Activated effector memory CD4-positive, alpha-beta T cell treated with Interleukin-2 at 50 U/mL for 16 hours (primary cell): ENCODE data around the gene ITGB4.

Source experiments
- DNase-seq: peaks from one replicate; pipeline ENCODE4 v3.0.0-alpha.2; 2020

ITGB4 gene

DNA sequence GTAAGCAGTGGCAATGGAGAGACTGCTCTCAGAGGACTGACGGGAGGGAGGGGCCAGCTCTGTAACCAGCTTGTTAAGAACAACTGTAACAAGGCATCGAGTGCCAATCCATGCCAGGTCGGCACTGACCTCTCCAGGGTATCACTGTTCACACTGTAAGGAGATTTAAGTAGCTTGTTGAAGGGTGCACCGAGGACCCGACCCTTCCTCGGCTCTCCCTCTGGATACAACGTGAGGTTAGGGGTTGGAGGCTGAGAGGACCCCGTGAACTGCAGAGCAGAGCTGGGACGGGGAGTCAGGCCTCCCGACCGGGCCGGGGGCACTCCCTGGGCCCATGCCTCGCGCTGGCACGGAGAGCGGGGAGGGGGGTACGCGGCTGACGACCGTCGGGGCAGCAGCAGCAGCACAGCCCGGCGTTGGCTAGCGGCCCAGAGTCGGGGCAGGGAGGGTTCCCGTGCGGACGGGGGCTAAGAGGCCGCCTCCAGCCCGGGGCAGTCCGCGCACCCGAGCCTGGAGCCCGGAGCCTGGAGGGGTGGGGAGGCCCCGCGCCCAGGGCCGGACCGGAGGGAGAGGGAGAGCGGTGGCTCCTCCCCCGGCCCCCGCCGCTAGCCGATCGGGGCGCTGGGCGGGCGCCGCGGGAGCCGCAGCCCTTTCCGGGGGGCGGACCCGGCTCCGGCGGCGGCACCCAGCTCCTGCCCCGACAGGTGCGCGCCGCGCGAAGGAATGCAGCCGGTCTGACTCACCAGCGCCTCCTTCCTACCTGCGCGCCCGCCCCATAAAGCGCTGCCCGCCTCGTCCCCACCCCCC is at the start of gene ITGB4:
TSS of gene ITGB4 (plus strand) at position 804 of the 807 bp plus-strand sequence. CDS start 3,245 bp downstream, outside the sequence.
- peak; percentile 59 for DNase-seq

DNA sequence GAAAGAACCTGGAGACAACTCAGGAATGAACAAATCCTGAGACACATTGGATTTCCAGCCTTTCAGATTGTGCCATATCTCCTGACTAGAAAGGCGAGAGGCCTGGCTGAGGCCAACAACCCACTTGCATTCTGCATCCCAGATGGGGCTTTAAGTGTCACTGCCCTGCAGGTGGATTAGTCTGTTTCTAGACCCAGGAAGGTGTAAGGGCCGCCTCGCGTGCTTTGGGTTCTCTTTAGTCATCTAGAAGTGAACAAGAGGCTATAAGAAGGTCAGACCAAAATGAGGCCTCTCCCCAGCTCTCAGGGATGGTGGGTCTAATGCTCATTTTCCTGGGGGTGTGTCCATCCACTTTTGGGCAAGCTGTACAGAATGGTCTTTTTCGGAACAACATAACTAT is 49.2 kb upstream of the ITGB4 start:
- no peak for DNase-seq

- DNase-seq, result no peak
These were observed 47.8 kb upstream of the ITGB4 start for GRCh38 chr17:75673487-75673886.

- no peak for DNase-seq
These were observed 44.8 kb upstream of the ITGB4 start for GRCh38 chr17:75676461-75676860.

DNA sequence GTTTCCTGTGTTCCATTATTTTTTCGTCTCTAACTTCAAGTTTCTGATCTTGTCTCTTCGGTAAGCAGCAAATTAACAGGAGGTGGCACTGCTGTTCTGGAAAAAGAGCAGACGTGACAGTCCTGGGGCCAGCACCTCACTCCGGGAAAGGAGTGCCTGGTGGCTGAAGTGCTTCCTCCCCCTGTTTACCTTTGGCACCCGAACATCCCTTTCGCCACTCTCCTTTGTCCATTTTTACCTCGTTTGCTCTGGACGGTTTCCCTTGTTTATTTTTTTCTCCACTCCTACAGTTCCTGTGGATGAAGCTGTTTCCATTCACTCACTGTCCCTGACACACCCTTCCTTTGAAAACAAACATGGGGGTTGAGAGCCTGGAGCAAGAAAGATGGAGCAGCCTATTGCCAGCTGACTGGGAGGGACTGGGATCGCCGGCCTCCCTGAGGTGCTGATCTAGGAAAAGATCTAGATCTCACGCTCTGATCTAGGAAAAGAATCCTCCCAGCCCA is 41.5 kb upstream of the ITGB4 start:
- DNase-seq, result no peak

DNA sequence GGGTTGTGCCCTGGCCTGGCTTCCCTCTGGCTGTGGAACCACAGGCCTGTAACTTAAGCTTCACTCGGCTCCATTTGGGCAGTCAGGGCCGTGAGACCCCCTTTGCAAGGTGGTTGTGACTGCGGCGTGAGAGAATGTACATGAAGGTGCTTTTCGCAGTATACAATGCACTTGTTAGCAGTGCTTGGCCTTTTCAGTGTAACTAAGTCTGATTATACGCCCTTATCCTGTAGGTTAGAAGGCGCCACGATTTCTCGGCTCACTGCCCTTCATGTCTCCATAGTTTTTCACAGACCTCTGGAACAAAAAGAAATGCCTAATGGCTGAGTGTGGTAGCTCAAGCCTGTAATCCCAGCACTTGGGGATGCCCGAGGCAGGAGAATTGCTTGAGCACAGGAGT is 40.8 kb upstream of the ITGB4 start:
- DNase-seq, result no peak

- DNase-seq, result no peak
These were observed 40.0 kb upstream of the ITGB4 start for GRCh38 chr17:75681289-75681688.

GRCh38 chr17:75683583-75683982 is 37.7 kb upstream of the ITGB4 start:
- DNase-seq, result no peak

DNA sequence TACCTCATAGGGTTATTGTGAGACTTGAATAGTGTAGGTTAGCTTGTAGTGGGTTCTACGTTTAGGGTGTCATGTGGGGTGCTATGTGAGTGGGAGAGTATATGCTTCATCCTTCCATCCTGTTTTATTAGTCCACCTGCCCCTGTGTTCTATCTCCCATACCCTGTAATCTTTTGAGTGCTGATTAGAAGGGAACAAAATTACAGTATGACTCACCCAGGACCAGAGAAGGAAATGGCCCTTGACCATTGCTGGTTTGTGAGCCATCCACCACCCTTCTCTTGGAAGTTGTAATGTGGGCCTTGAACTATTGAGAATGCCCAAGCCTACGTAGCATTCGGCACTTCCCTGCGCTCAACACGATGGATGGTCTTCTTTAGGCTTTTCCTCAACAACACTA is 37.0 kb upstream of the ITGB4 start:
- no peak for DNase-seq

GRCh38 chr17:75684924-75685323 is 36.3 kb upstream of the ITGB4 start:
- no peak for DNase-seq

DNA sequence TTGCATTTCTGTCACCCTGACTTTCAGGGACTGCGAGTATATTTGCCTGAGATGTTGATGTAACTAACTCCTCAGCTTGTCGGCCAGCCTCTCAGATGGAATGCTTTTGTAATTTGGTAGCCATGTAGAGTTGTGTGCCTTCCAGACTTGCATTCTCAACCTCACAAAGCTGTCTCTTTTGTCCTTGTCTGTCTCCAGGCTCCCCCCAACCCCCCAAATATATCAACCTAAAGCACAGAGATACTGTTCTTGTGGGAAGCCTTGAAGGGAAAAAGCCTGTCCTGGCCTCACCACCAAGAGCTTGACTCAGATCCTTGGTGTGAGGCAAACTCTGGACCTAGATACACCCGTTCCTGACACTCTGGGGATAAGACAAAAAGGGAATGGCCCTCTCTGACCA is 35.8 kb upstream of the ITGB4 start:
- DNase-seq, result no peak

DNA sequence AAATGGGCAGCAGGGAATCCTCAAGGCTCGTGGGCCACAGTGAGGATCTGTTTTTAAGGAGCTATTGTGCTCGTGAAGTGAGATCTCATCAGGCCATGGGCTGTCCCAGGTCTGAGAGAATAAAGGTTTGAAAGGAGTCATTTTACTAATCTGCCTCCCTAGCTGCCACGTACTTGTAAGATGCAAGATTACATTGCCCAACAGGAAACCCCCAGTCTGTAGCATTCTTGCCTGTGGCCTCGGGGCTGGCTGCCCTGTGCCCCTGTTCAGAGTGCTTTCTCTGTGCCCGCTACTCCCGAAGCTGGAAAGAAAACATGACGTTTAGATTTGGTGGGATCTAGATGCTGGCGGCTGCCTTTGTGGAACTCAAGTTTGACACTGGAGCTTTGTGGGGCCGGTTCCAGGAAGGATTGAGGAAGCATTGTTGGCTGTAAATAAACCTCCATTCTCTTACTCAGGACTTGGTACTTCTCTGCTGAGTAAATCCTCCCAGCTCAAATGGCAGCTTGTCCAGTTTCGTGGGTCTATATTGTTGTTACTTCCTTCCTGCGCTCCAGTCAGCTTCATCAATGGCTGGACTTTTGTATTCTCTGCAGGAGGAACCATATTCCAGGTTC is 32.9 kb upstream of the ITGB4 start:
- no peak for DNase-seq

DNA sequence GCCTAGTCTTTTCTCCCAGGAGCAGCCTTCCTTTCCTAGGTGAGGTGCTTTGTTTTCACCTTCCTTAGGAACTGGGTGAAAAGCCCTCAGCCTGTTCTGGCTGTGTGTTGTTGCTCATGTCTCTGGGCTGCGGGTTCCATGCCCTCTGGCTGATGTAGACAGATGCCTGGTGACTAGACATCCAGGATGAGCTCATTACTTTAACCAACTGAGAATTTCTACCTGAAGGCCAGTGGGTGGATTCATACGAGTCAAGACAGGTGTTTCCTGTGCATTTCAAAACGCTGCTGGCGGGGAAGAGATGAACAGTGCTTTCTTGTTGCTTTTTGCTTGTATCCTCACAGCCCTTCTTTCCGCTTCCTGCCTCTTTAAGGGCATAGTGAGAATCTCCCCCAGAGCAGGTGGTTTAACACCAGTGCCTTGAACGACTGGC is 31.8 kb upstream of the ITGB4 start:
- no peak for DNase-seq

DNA sequence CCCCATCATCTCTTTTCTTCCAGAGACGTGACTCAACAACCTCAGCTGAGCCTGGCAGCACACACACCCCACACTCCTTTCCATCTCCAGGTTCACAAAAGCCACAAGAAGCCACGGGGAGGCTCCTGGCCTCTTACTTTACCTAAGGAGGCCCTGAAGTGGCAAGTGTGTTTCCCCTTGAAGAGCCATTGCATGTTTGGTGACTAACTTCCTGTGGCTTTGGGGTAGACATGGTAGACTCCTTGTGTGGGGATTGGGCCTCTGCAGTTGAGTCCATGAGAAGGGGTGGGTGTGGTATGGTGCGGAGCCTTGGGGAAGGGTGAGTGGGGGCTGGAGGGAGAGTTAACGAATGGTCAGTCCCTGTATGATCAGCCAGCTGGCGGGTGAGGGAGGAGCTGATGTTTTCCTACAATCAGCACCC is 29.9 kb upstream of the ITGB4 start:
- no peak for DNase-seq

DNA sequence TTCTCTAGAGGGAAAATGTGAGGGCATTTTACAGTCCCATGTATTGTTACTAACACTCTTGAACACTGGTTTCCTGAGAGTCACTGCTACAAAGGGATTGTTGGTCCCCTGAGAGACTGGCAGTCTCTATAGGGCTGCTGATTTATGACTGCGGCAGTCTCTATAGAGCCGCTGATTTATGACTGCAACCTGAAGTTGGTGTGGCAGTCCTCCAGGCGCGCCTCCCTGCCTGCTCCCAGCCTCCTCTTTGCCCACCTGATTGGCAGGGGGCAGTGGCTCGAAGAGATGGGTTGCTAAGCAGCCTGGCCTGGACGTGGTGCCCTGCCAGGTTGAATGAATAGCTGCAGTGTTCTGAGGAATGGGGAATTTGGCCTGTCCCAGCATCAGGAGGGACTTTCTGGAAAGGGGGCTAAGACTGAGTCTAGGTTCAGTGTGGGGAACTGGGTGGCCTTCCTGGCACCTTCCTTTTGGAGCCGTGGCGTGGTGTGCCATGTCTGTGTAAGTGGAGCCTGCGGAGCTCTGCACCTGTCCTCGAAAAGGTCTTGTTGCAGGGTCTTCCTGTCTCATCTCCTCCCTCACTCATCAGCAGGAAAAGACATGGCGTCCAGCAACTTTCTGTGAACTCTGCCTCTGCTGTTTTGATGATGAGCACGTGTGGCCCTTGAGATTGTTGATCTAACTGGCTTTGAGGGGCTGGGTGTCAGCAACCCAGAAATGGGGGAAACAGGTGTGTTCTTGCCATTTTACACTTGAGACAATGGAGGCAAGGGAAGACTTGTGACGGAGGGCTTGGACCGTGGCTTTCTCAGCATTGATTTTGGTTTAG is 29.2 kb upstream of the ITGB4 start:
- no peak for DNase-seq

DNA sequence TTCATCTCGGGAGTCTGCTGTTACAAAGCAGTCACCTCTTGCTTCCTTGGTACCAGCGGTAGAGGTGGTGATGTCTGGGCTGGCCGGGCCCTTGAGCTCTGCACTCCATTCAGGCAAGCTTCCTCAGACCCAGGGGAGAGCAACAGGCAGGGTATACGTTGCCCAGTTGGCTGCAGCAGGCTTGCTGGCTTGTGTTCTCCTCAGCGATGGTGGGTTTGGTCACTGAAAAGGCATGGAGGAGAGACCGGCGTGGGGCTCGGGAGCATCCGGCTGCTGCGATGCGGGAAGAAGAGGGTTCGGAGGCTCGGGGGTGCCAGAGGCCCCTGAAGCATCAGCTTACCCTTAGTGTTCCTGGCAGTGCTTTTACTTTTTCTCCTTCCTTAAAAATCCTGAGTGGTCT is 28.3 kb upstream of the ITGB4 start:
- no peak for DNase-seq

- no peak for DNase-seq
These were observed 27.5 kb upstream of the ITGB4 start for GRCh38 chr17:75693500-75694481.

DNA sequence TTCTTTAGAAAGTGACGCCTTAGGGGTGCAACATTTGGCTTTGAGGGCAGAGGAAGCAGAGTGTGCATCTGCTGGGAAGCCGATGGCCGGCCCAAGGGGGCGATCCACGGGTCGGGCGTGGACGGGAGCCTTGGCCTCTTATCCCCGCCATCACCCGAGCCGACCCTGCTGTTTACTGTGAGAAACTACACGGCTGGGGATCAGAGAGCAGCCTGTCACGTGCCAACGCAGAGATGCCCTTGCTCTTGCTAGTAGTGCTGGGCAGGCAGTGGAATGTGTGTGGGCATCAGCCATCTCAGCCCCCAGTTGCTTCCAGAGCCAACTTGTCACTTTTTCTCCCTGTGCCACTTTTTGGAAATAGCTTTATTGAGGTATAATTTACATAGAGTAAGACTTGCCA is 26.7 kb upstream of the ITGB4 start:
- no peak for DNase-seq

GRCh38 chr17:75695141-75695829 is 26.0 kb upstream of the ITGB4 start:
- DNase-seq, result no peak

GRCh38 chr17:75695830-75696271 is 25.4 kb upstream of the ITGB4 start:
- DNase-seq, result no peak

DNA sequence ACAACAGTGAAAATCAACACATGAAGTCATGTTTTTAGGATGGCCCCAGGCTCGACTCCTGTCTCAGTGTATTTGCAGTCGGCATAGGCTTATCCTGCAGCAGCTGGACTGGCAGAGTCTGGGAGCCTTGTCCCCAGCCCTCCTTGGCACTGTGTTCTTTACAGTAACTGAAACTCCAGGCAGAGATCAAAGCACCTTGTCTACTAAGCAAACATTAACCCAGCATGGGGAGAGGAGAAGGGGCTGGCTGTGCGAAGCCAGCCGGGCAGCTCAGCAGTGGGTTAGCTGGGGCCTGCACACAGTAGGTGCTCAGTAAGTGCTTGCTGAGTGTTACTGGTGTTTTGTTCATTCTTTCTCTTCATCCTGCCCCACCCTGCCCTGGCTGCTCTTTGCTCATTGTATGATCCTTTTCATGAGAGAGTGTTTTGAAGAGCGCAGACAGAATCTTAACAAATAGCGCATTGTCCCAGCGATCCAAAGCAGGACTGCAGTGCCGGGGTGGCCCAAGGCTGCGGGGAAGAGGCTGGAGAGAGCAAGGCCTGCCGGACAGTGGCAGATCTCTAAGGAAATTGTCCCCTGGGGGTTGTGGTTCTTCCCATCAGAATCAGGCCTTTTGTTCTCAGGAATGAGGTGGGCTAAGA is 23.5 kb upstream of the ITGB4 start:
- DNase-seq, result no peak
